GM12878 (cell line): ENCODE measurements around the gene CXCR1.

Experiments
- EP300 ChIP-seq, 2 experiments: fragments of 150-350 bp in 1 of 2; IDR thresholded peaks; 2 replicates each; pipeline ENCODE4 v1.6.1; 2011 to 2012; ENCODE audit warnings: low read depth in 2 of 2, low read length in 2 of 2, borderline replicate concordance in 1 of 2, improper control_type of control experiment in 1 of 2, inconsistent platforms in 1 of 2; ENCODE audit not compliant: control insufficient read depth in 1 of 2
- EZH2 ChIP-seq: IDR thresholded peaks from 2 replicates; pipeline ENCODE4 v1.6.1; 2012; ENCODE audit warnings: low read depth, mild to moderate bottlenecking, control low read depth, inconsistent platforms, low read length, borderline replicate concordance; ENCODE audit not compliant: control insufficient read depth
- FOXM1 ChIP-seq: IDR thresholded peaks from 2 replicates; pipeline ENCODE4 v1.6.1; 2012; ENCODE audit warnings: low read depth, mild to moderate bottlenecking, inconsistent platforms, low read length, moderate library complexity
- MEF2B ChIP-seq: fragments of 450-650 bp; IDR thresholded peaks from 2 replicates; pipeline ENCODE4 v1.6.1; 2018; ENCODE audit warnings: mild to moderate bottlenecking, moderate library complexity; ENCODE audit not compliant: partially characterized antibody, poor library complexity, severe bottlenecking
- NR2C1 ChIP-seq: fragments of 450-650 bp; IDR thresholded peaks from 2 replicates; pipeline ENCODE4 v1.6.1; 2017; ENCODE audit warnings: antibody characterized with exemption, mild to moderate bottlenecking, moderate library complexity
- RELA ChIP-seq: fragments of 450-650 bp; IDR thresholded peaks from 2 replicates; pipeline ENCODE4 v1.8.0; 2014; ENCODE audit warnings: borderline replicate concordance; ENCODE audit not compliant: partially characterized antibody
- RFX5 ChIP-seq: IDR thresholded peaks from 2 replicates; pipeline ENCODE4 v1.6.1; 2011; ENCODE audit warnings: low read depth, low read length, improper control_type of control experiment
- SP1 ChIP-seq: IDR thresholded peaks from one replicate; pipeline ENCODE4 v1.6.1; 2011; ENCODE audit warnings: low read depth, low read length
- TBL1XR1 ChIP-seq: IDR thresholded peaks from 2 replicates; pipeline ENCODE4 v1.6.1; 2012; ENCODE audit warnings: low read depth, low read length, improper control_type of control experiment
- ZNF622 ChIP-seq: fragments of 450-650 bp; IDR thresholded peaks from 2 replicates; pipeline ENCODE4 v1.6.1; 2017; ENCODE audit warnings: mild to moderate bottlenecking, inconsistent platforms
- TF ChIP-seq, protein P1 (sequence below), 3 experiments: IDR thresholded peaks in 2 of 3; conservative IDR thresholded peaks in 1 of 3; 2 replicates each; pipeline ENCODE4 v1.5.1; 2011; ENCODE audit warnings: low read depth in 3 of 3, low read length in 3 of 3, mild to moderate bottlenecking in 3 of 3, control low read depth in 2 of 3, moderate library complexity in 2 of 3, inconsistent platforms in 1 of 3, mixed read lengths in 1 of 3; ENCODE audit not compliant: control insufficient read depth in 2 of 3, insufficient read depth in 1 of 3; ENCODE audit errors: extremely low read depth in 1 of 3

DNA sequence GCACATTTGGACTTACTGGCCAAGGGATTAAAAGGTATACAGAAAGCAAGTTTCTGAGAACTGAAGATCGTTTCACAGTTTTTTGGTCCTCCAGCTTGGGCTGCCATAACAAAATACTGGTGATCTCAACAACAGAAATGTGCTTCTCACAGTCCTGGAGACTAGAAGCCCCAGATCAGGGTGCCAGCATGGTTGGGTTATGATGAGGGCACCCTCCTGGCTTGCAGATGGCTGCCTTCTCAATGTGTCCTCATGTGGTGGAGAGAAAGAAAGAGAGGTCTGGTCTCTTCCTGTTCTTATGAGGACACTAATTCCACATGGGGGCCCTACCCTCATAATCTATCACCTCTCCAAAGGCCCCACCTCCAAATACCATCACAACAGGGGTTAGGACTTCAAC is 20.1 kb upstream of the CXCR1 start:
- TF ChIP-seq ZNF622 (no peak), RELA (no peak), NR2C1 (no peak), MEF2B (no peak), FOXM1 (no peak), TBL1XR1 (no peak), RFX5 (no peak), EZH2 (no peak), SP1 (no peak), EP300 (IDR thresholded peaks at IDR 0.05; ENCODE audit: borderline replicate concordance in 1 of 2, control insufficient read depth in 1 of 2, low read depth in 2 of 2, low read length in 2 of 2) (no peak)
- TF ChIP-seq, protein P1, sequence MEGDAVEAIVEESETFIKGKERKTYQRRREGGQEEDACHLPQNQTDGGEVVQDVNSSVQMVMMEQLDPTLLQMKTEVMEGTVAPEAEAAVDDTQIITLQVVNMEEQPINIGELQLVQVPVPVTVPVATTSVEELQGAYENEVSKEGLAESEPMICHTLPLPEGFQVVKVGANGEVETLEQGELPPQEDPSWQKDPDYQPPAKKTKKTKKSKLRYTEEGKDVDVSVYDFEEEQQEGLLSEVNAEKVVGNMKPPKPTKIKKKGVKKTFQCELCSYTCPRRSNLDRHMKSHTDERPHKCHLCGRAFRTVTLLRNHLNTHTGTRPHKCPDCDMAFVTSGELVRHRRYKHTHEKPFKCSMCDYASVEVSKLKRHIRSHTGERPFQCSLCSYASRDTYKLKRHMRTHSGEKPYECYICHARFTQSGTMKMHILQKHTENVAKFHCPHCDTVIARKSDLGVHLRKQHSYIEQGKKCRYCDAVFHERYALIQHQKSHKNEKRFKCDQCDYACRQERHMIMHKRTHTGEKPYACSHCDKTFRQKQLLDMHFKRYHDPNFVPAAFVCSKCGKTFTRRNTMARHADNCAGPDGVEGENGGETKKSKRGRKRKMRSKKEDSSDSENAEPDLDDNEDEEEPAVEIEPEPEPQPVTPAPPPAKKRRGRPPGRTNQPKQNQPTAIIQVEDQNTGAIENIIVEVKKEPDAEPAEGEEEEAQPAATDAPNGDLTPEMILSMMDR (IDR thresholded peaks at IDR 0.05 in 2 of 3, conservative IDR thresholded peaks at IDR 0.05 in 1 of 3; ENCODE audit: control insufficient read depth in 2 of 3, extremely low read depth in 1 of 3, insufficient read depth in 1 of 3, low read depth in 3 of 3, low read length in 3 of 3), result no peak
